ENCODE data around the gene MAP4K5. TPM values are rescaled to one million over a fixed set of nuclear protein-coding genes. Genes with fewer than 3 reads are reported as not detected.
A peak's percentile ranks its signal among the peaks of the same experiment; 100 is the strongest.

MAP4K5 gene
- total and polyA plus RNA-seq, 2 of the 13 experiments (the other 11 are each of a cell fraction or from before 2014, with no cell fraction given) = 12.7 to 23.9 TPM

DNA sequence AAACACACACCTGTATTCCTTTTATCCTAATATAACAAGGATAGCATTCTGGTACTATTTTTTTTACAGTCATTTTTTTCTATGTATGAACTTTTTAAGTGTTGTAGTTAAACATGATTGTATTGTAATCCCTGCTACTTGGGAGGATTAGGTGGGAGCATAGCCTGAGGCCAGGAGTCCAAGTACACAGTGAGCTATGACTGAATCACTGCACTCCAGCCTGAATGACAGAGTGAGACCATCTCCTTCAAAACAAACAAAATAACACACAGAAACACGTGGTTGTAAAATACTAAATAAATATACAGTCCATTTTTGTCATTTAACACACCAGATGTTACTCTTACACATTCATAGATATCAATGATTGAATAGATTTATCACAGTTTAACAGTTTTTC is 56.9 kb downstream of the MAP4K5 start:
- WGBS (ENCODE audit: low lambda C conversion rate) = 0% methylated on average over 1 of the region's 1 CpG
- Histone ChIP-seq H3K4me3 (replicated peaks in 1 of 3; ENCODE audit: insufficient read depth in 1 of 3, low read depth in 2 of 3, low read length in 3 of 3) (no peak overlapping the region), H3K9me3 (ENCODE audit: low read length) (peaks cover 10% of the 10 kb centered on the region; the same call in 1 of the 2 replicates), H3K9ac (ENCODE audit: insufficient read depth, low read depth, low read length) (no peak overlapping the region), H3K79me2 (ENCODE audit: insufficient read depth, low read length) (no peaks in the 10 kb centered on the region), H3K4me2 (ENCODE audit: low read depth, low read length) (no peak overlapping the region), H3K36me3 (replicated peaks in 1 of 2; ENCODE audit: control insufficient read depth in 1 of 2, insufficient read depth in 2 of 2, low read length in 2 of 2) (peaks cover 0 to 29% of the 10 kb centered on the region in 2 experiments; a peak in 4 of 5 replicates), H3K4me1 (ENCODE audit: insufficient read depth, low read length) (peaks cover 6% of the 10 kb centered on the region), H4K20me1 (ENCODE audit: insufficient read depth, low read length) (no peaks in the 10 kb centered on the region), H2AFZ (ENCODE audit: low read length) (no peak overlapping the region), H3K27me3 (ENCODE audit: control insufficient read depth in 1 of 2, insufficient read depth in 2 of 2, low read length in 2 of 2) (no peaks in the 10 kb centered on the region), H3K27ac (ENCODE audit: extremely low read length, insufficient read depth, low read length) (no peak overlapping the region)
- DNase-seq (ENCODE audit: low spot score) (peak; percentile 52), FAIRE-seq (peak; percentile 18), ATAC-seq (peak; percentile 91)
- in situ Hi-C loops (cut with HindIII; ENCODE audit: extremely low pct_ligation_motif_present, low pct_unique_long_range_greater_than_20kb) = no loop called here
- intact Hi-C loops (cut with micrococcal nuclease; ENCODE audit: unreplicated experiment) = loop anchor here (5.0 kb wide), 1 partner anchor 57 kb away; the partner anchor contains the start of gene MAP4K5
- CTCF ChIA-PET (ENCODE audit: low intra/inter-chr PET ratio, low total read pairs) = no interaction called here
- POLR2A ChIA-PET = no interaction called here
- BruUV-seq (replicated peaks) = no TSS peak
- TF ChIP-seq ARHGAP35 (CRISPR knock-in tag; IDR thresholded peaks at IDR 0.05; ENCODE audit: borderline replicate concordance) (no peak), HHEX (CRISPR knock-in tag; IDR thresholded peaks at IDR 0.05) (peak; percentile 67), MIXL1 (CRISPR knock-in tag; IDR thresholded peaks at IDR 0.05) (no peak), PRMT3 (CRISPR knock-in tag; IDR thresholded peaks at IDR 0.05; ENCODE audit: borderline replicate concordance, low read depth) (no peak), SAP130 (CRISPR knock-in tag; IDR thresholded peaks at IDR 0.05; ENCODE audit: low read depth) (peak; percentile 78), ZNF772 (CRISPR knock-in tag; IDR thresholded peaks at IDR 0.05) (no peak), FOXA3 (CRISPR knock-in tag; IDR thresholded peaks at IDR 0.05) (peak; percentile 20; the same call in 1 of the 2 replicates), HMGA1 (CRISPR knock-in tag; conservative IDR thresholded peaks at IDR 0.05) (no peak), GABPB1 (CRISPR knock-in tag; IDR thresholded peaks at IDR 0.05) (no peak), ZNF333 (CRISPR knock-in tag; IDR thresholded peaks at IDR 0.05; ENCODE audit: borderline replicate concordance) (no peak), SNAPC2 (CRISPR knock-in tag; IDR thresholded peaks at IDR 0.05) (no peak), MXI1 (IDR thresholded peaks at IDR 0.05; ENCODE audit: borderline replicate concordance, low read depth, low read length) (peak; percentile 66; the same call in 1 of the 3 replicates), HNF4A (CRISPR knock-in tag; IDR thresholded peaks at IDR 0.05) (peak; percentile 12; the same call in 1 of the 2 replicates)
- TF ChIP-seq, protein P1, sequence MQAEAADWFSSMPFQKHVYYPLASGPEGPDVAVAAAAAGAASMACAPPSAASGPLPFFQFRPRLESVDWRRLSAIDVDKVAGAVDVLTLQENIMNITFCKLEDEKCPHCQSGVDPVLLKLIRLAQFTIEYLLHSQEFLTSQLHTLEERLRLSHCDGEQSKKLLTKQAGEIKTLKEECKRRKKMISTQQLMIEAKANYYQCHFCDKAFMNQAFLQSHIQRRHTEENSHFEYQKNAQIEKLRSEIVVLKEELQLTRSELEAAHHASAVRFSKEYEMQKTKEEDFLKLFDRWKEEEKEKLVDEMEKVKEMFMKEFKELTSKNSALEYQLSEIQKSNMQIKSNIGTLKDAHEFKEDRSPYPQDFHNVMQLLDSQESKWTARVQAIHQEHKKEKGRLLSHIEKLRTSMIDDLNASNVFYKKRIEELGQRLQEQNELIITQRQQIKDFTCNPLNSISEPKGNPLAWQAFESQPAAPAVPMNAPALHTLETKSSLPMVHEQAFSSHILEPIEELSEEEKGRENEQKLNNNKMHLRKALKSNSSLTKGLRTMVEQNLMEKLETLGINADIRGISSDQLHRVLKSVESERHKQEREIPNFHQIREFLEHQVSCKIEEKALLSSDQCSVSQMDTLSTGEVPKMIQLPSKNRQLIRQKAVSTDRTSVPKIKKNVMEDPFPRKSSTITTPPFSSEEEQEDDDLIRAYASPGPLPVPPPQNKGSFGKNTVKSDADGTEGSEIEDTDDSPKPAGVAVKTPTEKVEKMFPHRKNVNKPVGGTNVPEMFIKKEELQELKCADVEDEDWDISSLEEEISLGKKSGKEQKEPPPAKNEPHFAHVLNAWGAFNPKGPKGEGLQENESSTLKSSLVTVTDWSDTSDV (CRISPR knock-in tag; IDR thresholded peaks at IDR 0.05) = no peak
- TF ChIP-seq, protein P2, sequence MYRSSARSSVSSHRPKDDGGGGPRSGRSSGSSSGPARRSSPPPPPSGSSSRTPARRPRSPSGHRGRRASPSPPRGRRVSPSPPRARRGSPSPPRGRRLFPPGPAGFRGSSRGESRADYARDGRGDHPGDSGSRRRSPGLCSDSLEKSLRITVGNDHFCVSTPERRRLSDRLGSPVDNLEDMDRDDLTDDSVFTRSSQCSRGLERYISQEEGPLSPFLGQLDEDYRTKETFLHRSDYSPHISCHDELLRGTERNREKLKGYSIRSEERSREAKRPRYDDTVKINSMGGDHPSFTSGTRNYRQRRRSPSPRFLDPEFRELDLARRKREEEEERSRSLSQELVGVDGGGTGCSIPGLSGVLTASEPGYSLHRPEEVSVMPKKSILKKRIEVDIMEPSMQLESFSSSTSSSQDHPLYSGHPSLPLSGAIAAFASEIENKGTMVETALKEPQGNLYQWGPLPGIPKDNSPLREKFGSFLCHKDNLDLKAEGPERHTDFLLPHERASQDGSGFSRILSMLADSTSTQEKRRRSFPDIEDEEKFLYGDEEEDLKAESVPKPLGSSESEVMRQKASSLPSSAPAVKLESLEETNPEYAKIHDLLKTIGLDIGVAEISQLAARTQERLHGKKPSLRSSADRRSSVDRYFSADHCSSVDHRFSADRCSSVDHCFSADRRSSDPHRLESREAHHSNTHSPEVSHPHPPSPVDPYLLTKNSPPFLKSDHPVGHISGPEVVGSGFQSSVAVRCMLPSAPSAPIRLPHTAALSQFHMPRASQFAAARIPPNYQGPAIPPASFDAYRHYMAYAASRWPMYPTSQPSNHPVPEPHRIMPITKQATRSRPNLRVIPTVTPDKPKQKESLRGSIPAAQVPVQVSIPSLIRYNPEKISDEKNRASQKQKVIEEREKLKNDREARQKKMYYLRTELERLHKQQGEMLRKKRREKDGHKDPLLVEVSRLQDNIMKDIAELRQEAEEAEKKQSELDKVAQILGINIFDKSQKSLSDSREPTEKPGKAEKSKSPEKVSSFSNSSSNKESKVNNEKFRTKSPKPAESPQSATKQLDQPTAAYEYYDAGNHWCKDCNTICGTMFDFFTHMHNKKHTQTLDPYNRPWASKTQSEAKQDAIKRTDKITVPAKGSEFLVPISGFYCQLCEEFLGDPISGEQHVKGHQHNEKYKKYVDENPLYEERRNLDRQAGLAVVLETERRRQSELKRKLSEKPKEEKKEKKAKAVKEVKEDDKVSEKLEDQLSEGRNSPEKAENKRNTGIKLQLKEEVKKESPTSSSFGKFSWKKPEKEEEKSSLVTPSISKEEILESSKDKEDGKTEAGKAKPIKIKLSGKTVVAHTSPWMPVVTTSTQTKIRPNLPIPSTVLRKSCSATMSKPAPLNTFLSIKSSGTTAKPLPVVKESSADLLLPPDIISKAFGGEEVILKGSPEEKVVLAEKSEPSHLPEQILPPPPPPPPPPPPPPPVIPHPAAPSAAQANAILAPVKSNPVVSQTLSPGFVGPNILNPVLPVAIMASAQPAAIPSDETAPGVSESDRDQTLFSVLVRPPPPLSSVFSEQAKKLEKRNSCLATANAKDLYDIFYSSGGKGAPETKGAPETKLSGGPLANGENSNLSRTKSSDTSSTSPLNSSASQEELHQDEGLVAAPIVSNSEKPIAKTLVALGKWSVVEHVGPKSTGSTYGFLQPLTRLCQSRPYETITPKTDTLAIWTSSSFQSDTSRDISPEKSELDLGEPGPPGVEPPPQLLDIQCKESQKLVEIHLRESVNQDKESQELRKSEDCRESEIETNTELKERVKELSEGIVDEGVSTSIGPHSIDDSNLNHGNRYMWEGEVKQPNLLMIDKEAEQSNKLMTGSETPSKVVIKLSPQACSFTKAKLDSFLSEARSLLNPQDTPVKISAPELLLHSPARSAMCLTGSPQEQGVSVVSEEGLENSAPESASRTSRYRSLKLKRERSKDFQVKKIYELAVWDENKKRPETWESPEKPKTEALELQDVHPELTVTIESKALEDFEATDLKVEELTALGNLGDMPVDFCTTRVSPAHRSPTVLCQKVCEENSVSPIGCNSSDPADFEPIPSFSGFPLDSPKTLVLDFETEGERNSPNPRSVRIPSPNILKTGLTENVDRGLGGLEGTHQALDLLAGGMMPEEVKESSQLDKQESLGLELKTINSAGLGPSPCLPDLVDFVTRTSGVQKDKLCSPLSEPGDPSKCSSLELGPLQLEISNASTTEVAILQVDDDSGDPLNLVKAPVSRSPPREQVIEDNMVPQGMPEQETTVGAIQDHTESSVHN (CRISPR knock-in tag; IDR thresholded peaks at IDR 0.05) = no peak
